ENCODE results near the gene PILRA.

GRCh38 chr7:100357131-100357561 lies 16.1 kb upstream of the PILRA start:
- TF ChIP-seq CTCF (IDR thresholded peaks at IDR 0.05 in 4 of 5, conservative IDR thresholded peaks at IDR 0.05 in 1 of 5) (no peak), POLR2A (IDR thresholded peaks at IDR 0.05) (no peak)

Data from gastrocnemius medialis (tissue), 4 donors.